ENCODE measurements around the gene ARL15. TPM values are rescaled to one million over a fixed set of nuclear protein-coding genes. Genes with fewer than 3 reads are reported as not detected.

Gene ARL15
- total RNA-seq, 3 donors from 2014 or later, result 29.0 to 65.0 (median 42.9) TPM

- TF ChIP-seq POLR2A (IDR thresholded peaks at IDR 0.05) (no peak), CTCF (IDR thresholded peaks at IDR 0.05) (no peak), POLR2AphosphoS5 (IDR thresholded peaks at IDR 0.05) (no peak)
- Histone ChIP-seq H3K27ac (no peak overlapping the region), H3K27me3 (no peaks in the 10 kb centered on the region), H3K36me3 (no peaks in the 10 kb centered on the region), H3K4me1 (no peaks in the 10 kb centered on the region), H3K9me3 (no peaks in the 10 kb centered on the region), H3K4me3 (no peak overlapping the region)
- DNase-seq (ENCODE audit: low spot score in 2 of 2), result no peak
- intact Hi-C loops (cut with DNase I; ENCODE audit: low total_unique reads), result no loop called here
Measured at GRCh38 chr5:54000011-54000410, 310.4 kb downstream of the ARL15 start.

- Histone ChIP-seq H3K9me3 (no peaks in the 10 kb centered on the region), H3K4me1 (no peaks in the 10 kb centered on the region), H3K4me3 (no peak overlapping the region), H3K36me3 (no peaks in the 10 kb centered on the region), H3K27me3 (no peaks in the 10 kb centered on the region), H3K27ac (no peak overlapping the region)
- intact Hi-C loops (cut with DNase I; ENCODE audit: low total_unique reads), result no loop called here
- no peak for DNase-seq (ENCODE audit: low spot score in 2 of 2)
- TF ChIP-seq POLR2AphosphoS5 (IDR thresholded peaks at IDR 0.05), result no peak
- TF ChIP-seq POLR2A (IDR thresholded peaks at IDR 0.05), result no peak
Measured at GRCh38 chr5:53997736-53998627, 312.4 kb downstream of the ARL15 start.

- DNase-seq (ENCODE audit: low spot score in 2 of 2), result no peak
- intact Hi-C loops (cut with DNase I; ENCODE audit: low total_unique reads), result no loop called here
- TF ChIP-seq POLR2A (IDR thresholded peaks at IDR 0.05) (no peak), CTCF (IDR thresholded peaks at IDR 0.05) (no peak), POLR2AphosphoS5 (IDR thresholded peaks at IDR 0.05) (no peak)
Measured at GRCh38 chr5:53996008-53996407, 314.4 kb downstream of the ARL15 start.

GRCh38 chr5:53994148-53994547 is 316.2 kb downstream of the ARL15 start:
- no peaks in the 10 kb centered on the region for H3K4me1 ChIP-seq
- H3K27me3 ChIP-seq, result no peaks in the 10 kb centered on the region
- H3K9me3 ChIP-seq, result no peaks in the 10 kb centered on the region
- intact Hi-C loops (cut with DNase I; ENCODE audit: low total_unique reads), result no loop called here
- TF ChIP-seq POLR2AphosphoS5 (IDR thresholded peaks at IDR 0.05), result no peak
- TF ChIP-seq POLR2A (IDR thresholded peaks at IDR 0.05), result no peak
- TF ChIP-seq CTCF (IDR thresholded peaks at IDR 0.05), result no peak
- DNase-seq (ENCODE audit: low spot score in 2 of 2), result no peak
- no peak overlapping the region for H3K27ac ChIP-seq
- no peaks in the 10 kb centered on the region for H3K36me3 ChIP-seq
- no peak overlapping the region for H3K4me3 ChIP-seq

More at GRCh38 chr5:53996008-53996407, 314.4 kb downstream of the ARL15 start:
- Histone ChIP-seq H3K27me3 (no peaks in the 10 kb centered on the region), H3K9me3 (no peaks in the 10 kb centered on the region), H3K27ac (no peak overlapping the region), H3K4me1 (no peaks in the 10 kb centered on the region), H3K36me3 (no peaks in the 10 kb centered on the region), H3K4me3 (no peak overlapping the region)

GRCh38 chr5:53991942-53992341 is 318.4 kb downstream of the ARL15 start:
- Histone ChIP-seq H3K4me3 (no peak overlapping the region), H3K36me3 (no peaks in the 10 kb centered on the region), H3K27me3 (no peaks in the 10 kb centered on the region), H3K9me3 (no peaks in the 10 kb centered on the region), H3K4me1 (no peaks in the 10 kb centered on the region), H3K27ac (no peak overlapping the region)
- DNase-seq (ENCODE audit: low spot score in 2 of 2), result no peak
- intact Hi-C loops (cut with DNase I; ENCODE audit: low total_unique reads), result no loop called here
- TF ChIP-seq POLR2A (IDR thresholded peaks at IDR 0.05) (no peak), POLR2AphosphoS5 (IDR thresholded peaks at IDR 0.05) (no peak), CTCF (IDR thresholded peaks at IDR 0.05) (no peak)

Measured in breast epithelium (tissue), 4 donors.